HCT116 (cell line): ENCODE data around the gene BEGAIN. TPM values are rescaled to one million over a fixed set of nuclear protein-coding genes. Genes with fewer than 3 reads are reported as not detected.

Source experiments
- ATAC-seq: fragments of 200-7000 bp; cut with Tn5 transposase; 2 replicates; pipeline ENCODE4 v1.9.1; 2020; ENCODE audit warnings: mild to moderate bottlenecking, moderate library complexity
- BruUV-seq: library from RNA; stranded (reverse); fragments of 400-500 nt; replicated peaks from 2 replicates; lab custom pipeline; 2021; lab: Mats Ljungman, UMichigan
- CTCF ChIA-PET: fragments of 300-600 bp; sonication (Branson Sonifier 250); formaldehyde crosslinking; loops from one replicate; lab custom pipeline; 2021; ENCODE audit warnings: antibody characterized with exemption; lab: Charles Lee
- POLR2A ChIA-PET: fragments of 300-600, 350-600 bp; sonication (Branson Sonifier 250); formaldehyde crosslinking; loops from one replicate; lab custom pipeline; 2021; ENCODE audit warnings: antibody characterized with exemption; lab: Charles Lee
- RAD21 ChIA-PET, 2 experiments: fragments of 300-600 bp; sonication (Branson Sonifier 250); formaldehyde crosslinking; loops; one replicate each; lab custom pipeline; 2023; ENCODE audit warnings: low total read pairs in 2 of 2; ENCODE audit not compliant: uncharacterized antibody in 2 of 2, unreplicated experiment in 2 of 2, low non-redundant PET in 1 of 2; lab: Charles Lee
- DNase-seq: peaks from one replicate; pipeline ENCODE4 v3.0.0-alpha.2; 2010; ENCODE audit warnings: low read depth, low spot score
- H2AFZ ChIP-seq: fragments of 200-600 bp; shearing (Covaris generic), sonication (generic); 2 replicates; pipeline ENCODE4 v1.6.1; 2017; ENCODE audit warnings: low read depth, mixed run types, mixed read lengths, antibody characterized with exemption, low read length; ENCODE audit not compliant: poor library complexity, severe bottlenecking
- H3K27ac ChIP-seq: 2 replicates; pipeline ENCODE4 v1.5.1; 2012; ENCODE audit warnings: low read depth, low read length
- H3K27me3 ChIP-seq: fragments of 200-600 bp; sonication (generic); 2 replicates; pipeline ENCODE4 v1.6.1; 2016; ENCODE audit warnings: mixed run types, low read length, mixed read lengths; ENCODE audit not compliant: insufficient read depth
- H3K36me3 ChIP-seq, 2 experiments: fragments of 200-500 bp in 1 of 2; fragments of 200-600 bp in 1 of 2; sonication (Bioruptor generic) in 1 of 2; sonication (generic) in 1 of 2; 2 replicates each; pipeline versions ENCODE4 v1.5.1 to v1.6.1; 2014 to 2016; ENCODE audit warnings: low read length in 2 of 2, inconsistent platforms in 1 of 2, mixed read lengths in 1 of 2, mixed run types in 1 of 2; ENCODE audit not compliant: insufficient read depth in 2 of 2, control insufficient read depth in 1 of 2
- H3K4me1 ChIP-seq, 2 experiments: fragments of 200-600 bp in 1 of 2; sonication (generic) in 1 of 2; 2 replicates each; pipeline versions ENCODE4 v1.5.1 to v1.6.1; 2012 to 2017; ENCODE audit warnings: low read length in 2 of 2, inconsistent platforms in 1 of 2, mild to moderate bottlenecking in 1 of 2, mixed read lengths in 1 of 2, mixed run types in 1 of 2, moderate library complexity in 1 of 2; ENCODE audit not compliant: insufficient read depth in 2 of 2, control insufficient read depth in 1 of 2
- H3K4me2 ChIP-seq: fragments of 200-600 bp; sonication (generic); 2 replicates; pipeline ENCODE4 v1.6.1; 2017; ENCODE audit warnings: mixed run types, low read length, mixed read lengths
- H3K4me3 ChIP-seq, 2 experiments: fragments of 200-600 bp in 1 of 2; sonication (generic) in 1 of 2; replicated peaks in 1 of 2; 2 replicates each; pipeline ENCODE4 v1.5.1; 2011 to 2016; ENCODE audit warnings: low read length in 2 of 2, control low read depth in 1 of 2, low read depth in 1 of 2, mild to moderate bottlenecking in 1 of 2, mixed read lengths in 1 of 2, mixed run types in 1 of 2
- H3K79me2 ChIP-seq: fragments of 200-600 bp; sonication (generic); 2 replicates; pipeline ENCODE4 v1.6.1; 2017; ENCODE audit warnings: mild to moderate bottlenecking, mixed run types, low read length, moderate library complexity, mixed read lengths; ENCODE audit not compliant: insufficient read depth
- H3K9ac ChIP-seq: fragments of 200-600 bp; sonication (generic); 2 replicates; pipeline ENCODE4 v1.6.1; 2016; ENCODE audit warnings: low read length, mixed read lengths
- H3K9me2 ChIP-seq: fragments of 200-600 bp; sonication (generic), shearing (Covaris generic); 2 replicates; pipeline ENCODE4 v1.6.1; 2017; ENCODE audit warnings: mixed run types, mild to moderate bottlenecking, moderate library complexity; ENCODE audit not compliant: insufficient read depth
- H3K9me3 ChIP-seq, 2 experiments: fragments of 200-500 bp in 1 of 2; fragments of 200-600 bp in 1 of 2; sonication (Bioruptor generic) in 1 of 2; sonication (generic) in 1 of 2; 2 replicates each; pipeline ENCODE4 v1.6.1; 2014 to 2017; ENCODE audit warnings: low read length in 2 of 2, mixed read lengths in 2 of 2, inconsistent platforms in 1 of 2, low read depth in 1 of 2, mild to moderate bottlenecking in 1 of 2, mixed run types in 1 of 2, moderate library complexity in 1 of 2; ENCODE audit not compliant: control insufficient read depth in 1 of 2, insufficient read depth in 1 of 2
- H4K20me1 ChIP-seq: fragments of 200-600 bp; sonication (generic), shearing (Covaris generic); 2 replicates; pipeline ENCODE4 v1.6.1; 2017; ENCODE audit warnings: mixed run types, mild to moderate bottlenecking, moderate library complexity; ENCODE audit not compliant: insufficient read depth
- CBX3 ChIP-seq: IDR thresholded peaks from 2 replicates; pipeline ENCODE4 v1.6.1; 2012; ENCODE audit warnings: low read depth
- CEBPB ChIP-seq: IDR thresholded peaks from 2 replicates; pipeline ENCODE4 v1.6.1; 2012; ENCODE audit warnings: low read depth
- EGR1 ChIP-seq: IDR thresholded peaks from 2 replicates; pipeline ENCODE4 v1.6.1; 2012; ENCODE audit warnings: low read depth
- FOSL1 ChIP-seq: IDR thresholded peaks from 2 replicates; pipeline ENCODE4 v1.6.1; 2012; ENCODE audit warnings: low read depth
- JUND ChIP-seq: IDR thresholded peaks from 2 replicates; pipeline ENCODE4 v1.6.1; 2012
- POLR2AphosphoS5 ChIP-seq: IDR thresholded peaks from 2 replicates; pipeline ENCODE4 v1.6.1; 2011; ENCODE audit warnings: mild to moderate bottlenecking, low read depth, low read length, moderate library complexity
- SP1 ChIP-seq: IDR thresholded peaks from 2 replicates; pipeline ENCODE4 v1.6.1; 2012; ENCODE audit warnings: low read depth
- SRF ChIP-seq: IDR thresholded peaks from 2 replicates; pipeline ENCODE4 v1.6.1; 2012; ENCODE audit warnings: low read depth
- TCF7L2 ChIP-seq: IDR thresholded peaks from 2 replicates; pipeline ENCODE4 v1.7.0; 2011; ENCODE audit warnings: borderline replicate concordance, inconsistent platforms; ENCODE audit not compliant: insufficient read depth, insufficient read length; ENCODE audit errors: extremely low read depth
- YY1 ChIP-seq: IDR thresholded peaks from 2 replicates; pipeline ENCODE4 v1.6.1; 2011; ENCODE audit warnings: low read length, low read depth, moderate library complexity, mild to moderate bottlenecking; ENCODE audit not compliant: insufficient replicate concordance; ENCODE audit errors: extremely low read depth
- ZFX ChIP-seq: fragments of 450-650 bp; IDR thresholded peaks from 2 replicates; pipeline ENCODE4 v1.6.1; 2017
- ZNF274 ChIP-seq: fragments of 200-500 bp; sonication (Bioruptor generic); IDR thresholded peaks from 2 replicates; pipeline ENCODE4 v1.6.1; 2014; ENCODE audit warnings: mild to moderate bottlenecking, low read depth, low read length, inconsistent platforms
- intact Hi-C: fragments of 100-400 bp; cut with micrococcal nuclease; formaldehyde crosslinking; loops from 2 replicates; pipeline ENCODE4 v1.10.0; 2022
- total RNA-seq: library from RNA; stranded (reverse); gene quantifications from one replicate; pipeline ENCODE4 v1.2.1, GENCODE V29; 2021; ENCODE audit not compliant: unreplicated experiment
- TF ChIP-seq, protein P1 (sequence below): IDR thresholded peaks from 2 replicates; pipeline ENCODE4 v1.6.1; 2012
- TF ChIP-seq, protein P2 (sequence below): IDR thresholded peaks from 2 replicates; pipeline ENCODE4 v1.6.1; 2012; ENCODE audit warnings: low read depth
- TF ChIP-seq, protein P3 (sequence below): IDR thresholded peaks from 2 replicates; pipeline ENCODE4 v1.6.1; 2012

The BEGAIN gene
- total RNA-seq, 1 experiment from 2014 or later: 8.5 TPM

DNA sequence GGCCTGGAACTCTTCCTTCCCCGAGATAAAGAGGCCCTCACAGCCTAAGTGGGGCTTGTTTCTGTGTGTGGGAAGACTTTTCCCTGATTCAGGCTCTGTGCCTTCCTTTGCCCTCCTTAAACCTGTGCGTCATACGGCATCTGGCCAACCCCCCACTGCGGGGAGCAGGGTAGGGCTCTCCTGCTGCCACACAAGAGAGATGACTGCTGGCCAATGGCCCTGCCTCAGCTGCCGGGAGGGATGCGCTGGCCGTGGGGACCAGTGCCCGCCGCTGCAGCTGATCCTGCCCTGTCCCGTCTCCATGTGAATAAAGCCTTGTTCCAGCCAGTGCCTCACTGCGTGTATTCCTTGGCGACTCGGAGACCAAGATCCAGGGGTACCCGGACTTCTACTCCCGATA lies 42.5 kb upstream of the BEGAIN start:
- no peaks in the 10 kb centered on the region for H4K20me1 ChIP-seq
- intact Hi-C loops: no loop called here
- TF ChIP-seq, protein P1, sequence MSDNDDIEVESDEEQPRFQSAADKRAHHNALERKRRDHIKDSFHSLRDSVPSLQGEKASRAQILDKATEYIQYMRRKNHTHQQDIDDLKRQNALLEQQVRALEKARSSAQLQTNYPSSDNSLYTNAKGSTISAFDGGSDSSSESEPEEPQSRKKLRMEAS: no peak
- TF ChIP-seq FOSL1: no peak
- TF ChIP-seq, all 23 proteins: peak for 0
- Histone ChIP-seq H3K27me3 (peaks cover 3% of the 10 kb centered on the region; the same call in 1 of the 2 replicates), H3K4me2 (no peak overlapping the region), H2AFZ (no peak overlapping the region), H3K9me3 (no peaks in the 10 kb centered on the region), H3K9me2 (no peaks in the 10 kb centered on the region), H3K79me2 (no peaks in the 10 kb centered on the region), H3K4me3 (no peak overlapping the region), H3K4me1 (no peaks in the 10 kb centered on the region), H3K9ac (no peak overlapping the region), H3K36me3 (no peaks in the 10 kb centered on the region), H3K27ac (no peak overlapping the region)
- BruUV-seq: no TSS peak
- DNase-seq (no peak), ATAC-seq (no peak)
- RAD21 ChIA-PET: no interaction called here
- CTCF ChIA-PET: no interaction called here
- POLR2A ChIA-PET: no interaction called here

DNA sequence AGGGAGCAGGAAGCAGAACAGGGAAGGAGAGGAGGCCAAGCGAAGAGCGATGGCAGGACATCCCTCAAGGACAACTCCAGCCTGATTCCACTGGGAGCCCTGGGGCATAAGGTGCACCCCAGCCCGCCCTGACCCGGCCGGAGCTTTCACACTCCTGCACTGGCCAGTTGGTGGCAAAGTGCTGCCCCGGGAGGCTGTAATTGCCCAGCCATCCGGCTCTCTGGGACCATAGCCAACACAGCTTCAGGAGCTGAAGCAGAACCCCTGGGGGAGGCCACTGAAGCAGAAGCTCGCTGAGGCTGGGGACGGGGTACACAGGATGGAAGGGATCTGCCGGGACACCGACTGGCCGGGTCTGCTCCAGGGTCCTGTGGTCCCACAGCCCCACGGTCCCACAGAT lies 41.9 kb upstream of the BEGAIN start:
- ChIA-PET POLR2A (no interaction called here), RAD21 (no interaction called here), CTCF (no interaction called here)
- no TSS peak for BruUV-seq
- H3K27me3 ChIP-seq: no peaks in the 10 kb centered on the region; the same call in 1 of the 2 replicates
- no peak for TF ChIP-seq JUND
- TF ChIP-seq CBX3: no peak
- TF ChIP-seq ZFX: no peak
- no peak for TF ChIP-seq CEBPB
- no peak for TF ChIP-seq SRF
- TF ChIP-seq, protein P2, sequence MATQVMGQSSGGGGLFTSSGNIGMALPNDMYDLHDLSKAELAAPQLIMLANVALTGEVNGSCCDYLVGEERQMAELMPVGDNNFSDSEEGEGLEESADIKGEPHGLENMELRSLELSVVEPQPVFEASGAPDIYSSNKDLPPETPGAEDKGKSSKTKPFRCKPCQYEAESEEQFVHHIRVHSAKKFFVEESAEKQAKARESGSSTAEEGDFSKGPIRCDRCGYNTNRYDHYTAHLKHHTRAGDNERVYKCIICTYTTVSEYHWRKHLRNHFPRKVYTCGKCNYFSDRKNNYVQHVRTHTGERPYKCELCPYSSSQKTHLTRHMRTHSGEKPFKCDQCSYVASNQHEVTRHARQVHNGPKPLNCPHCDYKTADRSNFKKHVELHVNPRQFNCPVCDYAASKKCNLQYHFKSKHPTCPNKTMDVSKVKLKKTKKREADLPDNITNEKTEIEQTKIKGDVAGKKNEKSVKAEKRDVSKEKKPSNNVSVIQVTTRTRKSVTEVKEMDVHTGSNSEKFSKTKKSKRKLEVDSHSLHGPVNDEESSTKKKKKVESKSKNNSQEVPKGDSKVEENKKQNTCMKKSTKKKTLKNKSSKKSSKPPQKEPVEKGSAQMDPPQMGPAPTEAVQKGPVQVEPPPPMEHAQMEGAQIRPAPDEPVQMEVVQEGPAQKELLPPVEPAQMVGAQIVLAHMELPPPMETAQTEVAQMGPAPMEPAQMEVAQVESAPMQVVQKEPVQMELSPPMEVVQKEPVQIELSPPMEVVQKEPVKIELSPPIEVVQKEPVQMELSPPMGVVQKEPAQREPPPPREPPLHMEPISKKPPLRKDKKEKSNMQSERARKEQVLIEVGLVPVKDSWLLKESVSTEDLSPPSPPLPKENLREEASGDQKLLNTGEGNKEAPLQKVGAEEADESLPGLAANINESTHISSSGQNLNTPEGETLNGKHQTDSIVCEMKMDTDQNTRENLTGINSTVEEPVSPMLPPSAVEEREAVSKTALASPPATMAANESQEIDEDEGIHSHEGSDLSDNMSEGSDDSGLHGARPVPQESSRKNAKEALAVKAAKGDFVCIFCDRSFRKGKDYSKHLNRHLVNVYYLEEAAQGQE: no peak
- no peak for TF ChIP-seq TCF7L2
- TF ChIP-seq YY1: no peak
- TF ChIP-seq, protein P3, sequence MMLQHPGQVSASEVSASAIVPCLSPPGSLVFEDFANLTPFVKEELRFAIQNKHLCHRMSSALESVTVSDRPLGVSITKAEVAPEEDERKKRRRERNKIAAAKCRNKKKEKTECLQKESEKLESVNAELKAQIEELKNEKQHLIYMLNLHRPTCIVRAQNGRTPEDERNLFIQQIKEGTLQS: no peak
- TF ChIP-seq ZNF274: no peak
- no peak for TF ChIP-seq SP1
- no peak for TF ChIP-seq EGR1
- no peak for TF ChIP-seq POLR2AphosphoS5
- intact Hi-C loops: no loop called here
- H3K4me1 ChIP-seq: no peaks in the 10 kb centered on the region
- H3K9me2 ChIP-seq: no peaks in the 10 kb centered on the region
- no peaks in the 10 kb centered on the region for H3K79me2 ChIP-seq
- H3K4me3 ChIP-seq: no peak overlapping the region
- no peak overlapping the region for H3K9ac ChIP-seq
- no peak for DNase-seq
- no peak overlapping the region for H3K4me2 ChIP-seq
- no peaks in the 10 kb centered on the region for H3K9me3 ChIP-seq
- H4K20me1 ChIP-seq: no peaks in the 10 kb centered on the region
- H3K27ac ChIP-seq: no peak overlapping the region
- H2AFZ ChIP-seq: no peak overlapping the region
- no peak for ATAC-seq
- H3K36me3 ChIP-seq: no peaks in the 10 kb centered on the region
